GM12891 (cell line): ENCODE results near the gene IRF3.

Experiments
- PAX5 ChIP-seq: IDR thresholded peaks from 2 replicates; pipeline ENCODE4 v1.6.1; 2011; ENCODE audit warnings: low read length, moderate library complexity, mild to moderate bottlenecking; ENCODE audit not compliant: insufficient read depth, severe bottlenecking
- POLR2A ChIP-seq: IDR thresholded peaks from 2 replicates; pipeline ENCODE4 v1.6.1; 2011; ENCODE audit warnings: low read depth, low read length, control low read depth
- POLR2AphosphoS5 ChIP-seq: IDR thresholded peaks from 2 replicates; pipeline ENCODE4 v1.6.1; 2011; ENCODE audit warnings: low read depth, low read length, control low read depth
- SPI1 ChIP-seq: IDR thresholded peaks from 2 replicates; pipeline ENCODE4 v1.6.1; 2011; ENCODE audit warnings: low read depth, low read length, control low read depth
- TAF1 ChIP-seq: IDR thresholded peaks from 2 replicates; pipeline ENCODE4 v1.6.1; 2011; ENCODE audit warnings: low read depth, low read length, control low read depth

GRCh38 chr19:49699364-49699763 lies 33.7 kb upstream of the IRF3 start:
- TF ChIP-seq TAF1 (no peak), POLR2AphosphoS5 (no peak), POLR2A (no peak), SPI1 (no peak), PAX5 (no peak)
